Esophagus muscularis mucosa (tissue), 4 donors: Measurements from ENCODE around the gene MRTFB.
A peak's percentile ranks its signal among the peaks of the same experiment; 100 is the strongest.

ENCODE experiments used
- EP300 ChIP-seq: sonication (generic); formaldehyde crosslinking; IDR thresholded peaks from one replicate; pipeline ENCODE4 v1.6.1; 2017; ENCODE audit warnings: antibody characterized with exemption
- POLR2A ChIP-seq: fragments of 450-650 bp; IDR thresholded peaks from one replicate; pipeline ENCODE4 v1.6.1; 2017; ENCODE audit warnings: antibody characterized with exemption, moderate library complexity, mild to moderate bottlenecking, low read depth
- POLR2AphosphoS5 ChIP-seq, 2 donors: sonication (generic); formaldehyde crosslinking; IDR thresholded peaks; one replicate each; pipeline ENCODE4 v1.6.1; 2017; ENCODE audit warnings: antibody characterized with exemption in 2 of 2
- TF ChIP-seq, protein P1 (sequence below), 3 experiments: fragments of 200-600 bp in 2 of 3; fragments of 450-650 bp in 1 of 3; sonication (generic) in 2 of 3; IDR thresholded peaks; one replicate each; pipeline ENCODE4 v1.5.1; 2017 to 2019; ENCODE audit warnings: antibody characterized with exemption in 3 of 3, mild to moderate bottlenecking in 2 of 3, moderate library complexity in 1 of 3

DNA sequence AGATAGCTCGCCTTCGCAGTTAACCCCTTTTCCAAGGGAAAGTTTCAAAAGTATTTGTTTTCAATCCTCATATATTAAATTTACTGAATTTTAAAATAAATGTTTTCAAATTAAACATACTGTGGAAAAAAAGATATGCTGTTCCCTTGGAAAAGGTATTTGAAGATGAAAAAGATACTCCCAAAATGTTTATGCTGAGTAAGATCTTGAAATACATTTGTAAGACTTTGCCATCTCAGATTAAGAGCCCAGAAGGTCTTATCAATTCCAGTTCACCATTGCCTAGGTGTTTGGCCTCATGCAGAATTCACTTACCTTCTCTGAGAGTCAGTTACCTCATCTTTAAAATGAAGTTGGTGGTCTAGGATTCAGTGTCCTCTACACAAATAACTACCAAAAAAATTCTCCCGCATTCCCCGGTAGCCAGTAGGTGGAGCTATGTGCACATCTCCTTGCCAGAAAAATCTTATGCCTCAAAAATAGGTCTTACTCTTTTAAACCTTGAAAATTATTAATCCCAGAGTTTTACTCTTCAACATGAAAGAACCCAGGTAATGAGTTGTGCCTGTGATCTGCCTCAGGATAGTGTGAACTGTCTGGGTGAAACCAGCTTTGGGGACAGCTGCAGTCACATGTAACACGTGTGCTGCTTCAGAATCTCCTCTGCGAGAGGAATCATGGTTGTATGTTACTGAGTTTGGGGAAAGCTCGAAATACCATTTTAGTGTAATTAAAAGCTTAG is 178.3 kb downstream of the MRTFB start:
- TF ChIP-seq, protein P1, sequence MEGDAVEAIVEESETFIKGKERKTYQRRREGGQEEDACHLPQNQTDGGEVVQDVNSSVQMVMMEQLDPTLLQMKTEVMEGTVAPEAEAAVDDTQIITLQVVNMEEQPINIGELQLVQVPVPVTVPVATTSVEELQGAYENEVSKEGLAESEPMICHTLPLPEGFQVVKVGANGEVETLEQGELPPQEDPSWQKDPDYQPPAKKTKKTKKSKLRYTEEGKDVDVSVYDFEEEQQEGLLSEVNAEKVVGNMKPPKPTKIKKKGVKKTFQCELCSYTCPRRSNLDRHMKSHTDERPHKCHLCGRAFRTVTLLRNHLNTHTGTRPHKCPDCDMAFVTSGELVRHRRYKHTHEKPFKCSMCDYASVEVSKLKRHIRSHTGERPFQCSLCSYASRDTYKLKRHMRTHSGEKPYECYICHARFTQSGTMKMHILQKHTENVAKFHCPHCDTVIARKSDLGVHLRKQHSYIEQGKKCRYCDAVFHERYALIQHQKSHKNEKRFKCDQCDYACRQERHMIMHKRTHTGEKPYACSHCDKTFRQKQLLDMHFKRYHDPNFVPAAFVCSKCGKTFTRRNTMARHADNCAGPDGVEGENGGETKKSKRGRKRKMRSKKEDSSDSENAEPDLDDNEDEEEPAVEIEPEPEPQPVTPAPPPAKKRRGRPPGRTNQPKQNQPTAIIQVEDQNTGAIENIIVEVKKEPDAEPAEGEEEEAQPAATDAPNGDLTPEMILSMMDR (IDR thresholded peaks at IDR 0.05), result peak; percentile 67 to 87 (median 80)
- TF ChIP-seq POLR2A (no peak), EP300 (no peak), POLR2AphosphoS5 (IDR thresholded peaks at IDR 0.05) (no peak)
